HUDEP-2 (cell line): ENCODE measurements around the gene KRTAP10-12.
"Not testable (repeated sequence)": the region's sequence is repeated elsewhere in the genome, so short reads cannot be mapped to it uniquely, and the experiment has no call there.

Source experiments
- DNase-seq, 76 experiments: peaks; one replicate each; lab custom pipeline; 2025; ENCODE audit not compliant: unreplicated experiment in 76 of 76; lab: John Stamatoyannopoulos, UW

KRTAP10-12 gene, protein sequence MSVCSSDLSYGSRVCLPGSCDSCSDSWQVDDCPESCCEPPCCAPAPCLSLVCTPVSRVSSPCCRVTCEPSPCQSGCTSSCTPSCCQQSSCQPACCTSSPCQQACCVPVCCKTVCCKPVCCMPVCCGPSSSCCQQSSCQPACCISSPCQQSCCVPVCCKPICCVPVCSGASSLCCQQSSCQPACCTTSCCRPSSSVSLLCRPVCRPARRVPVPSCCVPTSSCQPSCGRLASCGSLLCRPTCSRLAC

DNA sequence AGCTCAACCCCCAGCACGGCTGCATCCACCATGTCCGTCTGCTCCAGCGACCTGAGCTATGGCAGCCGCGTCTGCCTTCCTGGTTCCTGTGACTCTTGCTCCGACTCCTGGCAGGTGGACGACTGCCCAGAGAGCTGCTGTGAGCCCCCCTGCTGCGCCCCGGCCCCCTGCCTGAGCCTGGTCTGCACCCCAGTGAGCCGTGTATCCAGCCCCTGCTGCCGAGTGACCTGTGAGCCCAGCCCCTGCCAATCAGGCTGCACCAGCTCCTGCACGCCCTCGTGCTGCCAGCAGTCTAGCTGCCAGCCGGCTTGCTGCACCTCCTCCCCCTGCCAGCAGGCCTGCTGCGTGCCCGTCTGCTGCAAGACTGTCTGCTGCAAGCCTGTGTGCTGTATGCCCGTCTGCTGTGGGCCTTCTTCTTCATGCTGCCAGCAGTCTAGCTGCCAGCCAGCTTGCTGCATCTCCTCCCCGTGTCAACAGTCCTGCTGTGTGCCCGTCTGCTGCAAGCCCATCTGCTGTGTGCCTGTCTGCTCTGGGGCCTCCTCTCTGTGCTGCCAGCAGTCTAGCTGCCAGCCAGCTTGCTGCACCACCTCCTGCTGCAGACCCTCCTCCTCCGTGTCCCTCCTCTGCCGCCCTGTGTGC is at the start of gene KRTAP10-12:
KRTAP10-12 (plus strand) TSS at position 1 of the 639 bp plus-strand sequence; CDS start at position 31, 30 bp downstream.
- DNase-seq: not testable (repeated sequence)

DNA sequence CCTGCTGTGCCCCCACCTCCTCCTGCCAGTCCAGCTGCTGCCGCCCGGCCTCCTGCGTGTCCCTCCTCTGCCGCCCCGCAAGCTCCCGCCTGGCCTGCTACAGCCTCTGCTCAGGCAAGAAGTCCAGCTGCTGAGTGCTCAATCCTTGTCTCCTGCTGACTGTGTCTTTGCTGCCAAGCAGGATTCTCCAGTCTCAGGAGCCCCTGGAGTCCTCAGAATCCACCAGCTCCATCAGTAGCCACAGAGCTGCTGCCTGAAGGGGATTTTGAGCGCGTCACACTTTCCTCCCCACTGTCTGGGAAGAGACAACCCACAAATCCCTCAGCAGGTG is 49.8 kb upstream of the KRTAP10-12 start:
- no peak for DNase-seq

DNA sequence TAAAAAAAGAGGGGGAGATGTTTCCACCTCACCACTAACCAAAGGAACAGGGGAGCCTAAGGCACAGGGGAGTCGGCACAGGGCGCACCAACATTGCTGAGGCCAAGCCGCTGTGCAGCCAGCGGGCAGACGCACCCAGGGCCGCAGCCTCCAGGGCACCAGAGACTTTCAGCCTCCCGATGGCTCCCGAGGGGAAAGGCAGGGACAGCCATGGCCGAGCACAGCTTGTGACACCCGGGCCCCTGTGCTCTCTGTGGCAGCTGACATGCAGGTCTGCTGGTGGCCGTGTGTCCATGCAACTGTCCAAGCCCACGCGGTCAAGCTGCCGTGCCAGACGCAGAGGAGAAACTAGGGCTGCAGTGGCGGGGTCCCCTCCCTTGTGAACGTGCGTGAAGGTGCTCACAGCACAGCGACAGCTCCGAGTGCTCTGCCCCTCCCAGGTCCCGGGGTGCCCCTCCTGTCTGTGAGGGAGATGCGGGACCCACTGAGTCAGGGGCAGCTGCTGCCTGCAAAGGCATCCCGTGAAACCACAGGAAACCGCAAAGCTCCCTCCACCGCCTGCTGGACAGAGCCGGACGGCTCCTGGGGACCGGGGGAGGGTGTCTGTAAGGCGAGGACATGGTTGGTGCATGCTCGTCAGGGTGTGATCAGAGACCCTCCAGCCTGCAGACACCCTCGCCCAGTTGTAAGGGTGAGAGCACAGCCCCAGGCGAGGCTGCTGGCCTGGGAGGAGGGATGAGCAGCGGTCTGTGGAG is 48.2 kb upstream of the KRTAP10-12 start:
- no peak for DNase-seq

DNA sequence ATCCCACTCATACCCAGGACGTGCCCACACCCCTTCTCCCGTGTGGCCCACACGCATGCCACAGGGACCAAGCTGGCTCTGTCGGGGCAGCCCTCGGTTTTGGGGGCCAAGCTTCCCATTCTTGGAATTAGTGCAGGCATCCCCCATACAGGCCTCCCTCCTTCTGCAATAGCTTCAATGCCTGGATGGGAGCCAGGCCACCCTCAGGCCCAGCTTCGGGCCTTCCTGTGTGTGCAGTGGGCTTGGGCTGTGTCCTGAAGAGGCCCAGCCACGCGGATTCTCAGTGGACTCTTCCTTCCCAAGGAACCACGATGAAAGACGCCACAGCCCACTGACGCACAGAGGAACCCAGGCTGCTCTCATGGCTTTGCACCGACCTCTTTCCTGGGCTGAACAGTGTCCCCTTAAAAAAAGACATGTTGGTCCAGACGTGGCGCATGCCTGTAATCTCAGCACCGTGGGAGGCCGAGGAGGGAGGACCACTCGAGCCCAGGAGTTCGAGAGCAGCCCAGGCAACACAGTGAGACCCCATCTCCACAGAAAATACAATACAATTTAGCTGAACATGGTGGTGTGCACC is 47.4 kb upstream of the KRTAP10-12 start:
- DNase-seq: no peak

GRCh38 chr21:44650265-44650972 is 46.6 kb upstream of the KRTAP10-12 start:
- DNase-seq: no peak

DNA sequence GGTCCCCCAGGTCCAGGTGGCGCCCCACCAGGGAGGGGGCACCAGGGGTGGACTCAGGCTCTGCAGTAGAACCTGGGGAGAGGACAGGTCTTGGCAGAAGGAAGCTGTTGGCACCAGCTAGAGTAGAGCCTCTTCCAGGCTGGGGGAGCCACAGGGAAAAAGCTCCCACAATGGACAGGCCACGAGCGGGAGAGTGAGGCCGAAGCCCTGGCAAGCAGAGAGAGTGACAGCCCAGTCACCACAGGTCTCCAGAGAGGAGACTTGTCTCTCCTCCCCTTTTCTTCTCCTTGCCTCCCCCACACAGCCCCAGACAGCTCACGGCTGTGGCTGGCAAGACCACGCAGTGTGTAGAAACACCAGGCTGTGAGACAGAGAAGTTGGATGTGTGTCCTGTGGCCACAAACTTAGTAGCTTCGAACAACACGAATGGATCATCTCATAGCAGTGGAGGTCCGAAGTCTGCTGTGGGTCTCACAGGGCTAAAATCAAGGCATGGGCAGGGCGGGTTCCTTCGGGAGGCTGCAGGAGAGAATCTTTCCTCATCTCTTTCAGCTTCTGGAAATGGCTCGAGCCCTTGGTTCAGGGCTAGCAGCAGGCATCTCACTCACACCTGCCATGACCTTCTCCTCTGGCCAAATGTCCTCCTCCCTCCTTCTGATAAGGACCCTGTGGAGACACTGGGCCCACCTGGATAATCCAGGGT is 45.8 kb upstream of the KRTAP10-12 start:
- no peak for DNase-seq

- no peak for DNase-seq
Observed at GRCh38 chr21:44653123-44653522, 43.8 kb upstream of the KRTAP10-12 start.

GRCh38 chr21:44653656-44654575 is 43.1 kb upstream of the KRTAP10-12 start:
- no peak for DNase-seq

GRCh38 chr21:44654576-44655175 is 42.3 kb upstream of the KRTAP10-12 start, which contains the start of gene KRTAP12-4:
Gene KRTAP12-4, minus strand, starts transcription at chr21:44654659. Its CDS starts 45 bp downstream, at chr21:44654614.
- DNase-seq: no peak

- no peak for DNase-seq
Observed at GRCh38 chr21:44656868-44657267, 40.1 kb upstream of the KRTAP10-12 start.

DNA sequence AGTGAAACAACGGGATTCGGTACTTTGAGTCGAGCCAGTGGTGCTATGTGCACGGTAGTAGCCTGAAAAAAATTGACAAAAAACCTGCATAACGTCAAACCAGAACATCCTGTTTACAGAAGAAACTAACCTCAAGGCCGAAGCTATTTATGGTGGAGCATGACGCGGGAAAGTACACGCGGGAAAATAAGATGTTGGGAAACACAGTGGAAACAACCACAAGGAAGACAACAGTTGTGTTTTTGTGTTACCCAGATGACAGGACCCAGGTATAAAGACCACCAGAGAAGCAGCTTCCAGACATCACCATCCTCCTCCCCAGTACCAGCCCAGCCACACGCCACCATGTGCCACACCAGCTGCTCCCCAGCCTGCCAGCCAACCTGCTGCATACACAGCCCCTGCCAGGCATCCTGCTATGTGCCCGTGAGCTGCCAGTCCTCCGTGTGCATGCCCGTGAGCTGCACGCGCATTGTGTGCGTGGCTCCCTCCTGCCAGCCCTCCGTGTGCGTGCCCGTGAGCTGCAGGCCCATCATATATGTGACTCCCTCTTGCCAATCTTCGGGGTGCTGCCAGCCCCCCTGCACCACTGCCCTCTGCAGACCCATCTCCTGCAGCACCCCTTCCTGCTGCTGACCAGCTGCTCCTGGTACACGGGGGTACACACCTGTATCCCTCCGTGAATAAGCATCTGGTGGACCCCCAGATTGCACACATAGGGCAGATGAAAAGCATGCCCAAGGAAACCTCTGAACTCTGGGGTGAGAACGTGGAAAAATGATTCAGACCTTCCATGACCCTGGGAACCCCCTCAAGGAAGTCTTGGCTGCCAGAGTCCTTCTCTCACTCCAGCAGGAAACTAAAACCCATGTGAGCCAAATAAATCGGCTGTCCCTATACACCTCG is 39.1 kb upstream of the KRTAP10-12 start, which contains the start of gene KRTAP12-3:
KRTAP12-3 (plus strand) TSS at position 298 of the 906 bp plus-strand sequence; CDS start at position 346, 48 bp downstream.
- DNase-seq: no peak

DNA sequence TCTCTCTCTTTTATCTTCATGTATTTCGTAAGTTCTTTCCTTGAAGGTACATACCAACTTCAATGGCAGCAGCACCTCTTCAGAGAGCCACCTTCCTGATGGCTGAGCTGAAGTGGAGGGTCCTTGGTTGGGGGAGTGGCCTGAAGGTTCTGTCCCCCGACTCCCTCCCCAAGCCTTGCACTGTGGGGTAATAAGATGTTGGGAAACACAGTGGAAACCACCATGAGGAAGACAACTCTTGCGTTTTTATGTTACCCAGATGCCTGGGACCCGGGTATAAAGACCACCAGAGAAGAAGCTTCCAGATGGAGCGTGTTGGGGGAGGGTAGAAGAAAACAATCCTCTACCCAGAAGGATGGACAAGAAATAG is 38.4 kb upstream of the KRTAP10-12 start:
- no peak for DNase-seq

GRCh38 chr21:44658913-44659595 is 37.9 kb upstream of the KRTAP10-12 start:
- no peak for DNase-seq

DNA sequence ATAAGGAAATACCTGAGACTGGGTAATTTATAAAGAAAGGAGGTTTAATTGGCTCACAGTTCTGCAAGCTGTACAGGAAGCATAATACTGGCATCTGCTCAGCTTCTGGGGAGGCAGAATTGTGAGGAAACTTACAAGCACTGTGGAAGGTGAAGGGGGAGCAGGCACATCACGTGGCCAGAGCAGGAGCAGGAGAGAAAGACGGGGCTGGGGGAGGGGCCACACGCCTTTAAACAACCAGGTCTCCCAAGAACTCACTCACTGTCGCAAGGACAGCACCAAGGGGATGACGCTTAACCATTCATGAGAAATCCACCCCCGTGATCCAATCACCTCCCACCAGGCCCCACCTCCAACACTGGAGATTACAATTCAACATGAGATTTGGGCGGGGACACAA is 35.4 kb upstream of the KRTAP10-12 start:
- DNase-seq: not testable (repeated sequence)

GRCh38 chr21:44664691-44665090 is 32.3 kb upstream of the KRTAP10-12 start:
- DNase-seq: no peak

- DNase-seq: no peak
Observed at GRCh38 chr21:44666401-44667320, 30.3 kb upstream of the KRTAP10-12 start, which contains the start of gene KRTAP12-2. Gene KRTAP12-2, minus strand, starts transcription at chr21:44666927. Its CDS starts 41 bp downstream, at chr21:44666886.
